CD4-positive, alpha-beta T cell treated with Interleukin-4 for 1 hour (primary cell): Measurements from ENCODE around the gene QRICH1.
"Not testable (repeated sequence)": the region's sequence is repeated elsewhere in the genome, so short reads cannot be mapped to it uniquely, and the experiment has no call there.

Source experiments
- DNase-seq, 2 donors: peaks; one replicate each; pipeline ENCODE4 v3.0.0-alpha.2; 2020 to 2022

QRICH1 gene

DNA sequence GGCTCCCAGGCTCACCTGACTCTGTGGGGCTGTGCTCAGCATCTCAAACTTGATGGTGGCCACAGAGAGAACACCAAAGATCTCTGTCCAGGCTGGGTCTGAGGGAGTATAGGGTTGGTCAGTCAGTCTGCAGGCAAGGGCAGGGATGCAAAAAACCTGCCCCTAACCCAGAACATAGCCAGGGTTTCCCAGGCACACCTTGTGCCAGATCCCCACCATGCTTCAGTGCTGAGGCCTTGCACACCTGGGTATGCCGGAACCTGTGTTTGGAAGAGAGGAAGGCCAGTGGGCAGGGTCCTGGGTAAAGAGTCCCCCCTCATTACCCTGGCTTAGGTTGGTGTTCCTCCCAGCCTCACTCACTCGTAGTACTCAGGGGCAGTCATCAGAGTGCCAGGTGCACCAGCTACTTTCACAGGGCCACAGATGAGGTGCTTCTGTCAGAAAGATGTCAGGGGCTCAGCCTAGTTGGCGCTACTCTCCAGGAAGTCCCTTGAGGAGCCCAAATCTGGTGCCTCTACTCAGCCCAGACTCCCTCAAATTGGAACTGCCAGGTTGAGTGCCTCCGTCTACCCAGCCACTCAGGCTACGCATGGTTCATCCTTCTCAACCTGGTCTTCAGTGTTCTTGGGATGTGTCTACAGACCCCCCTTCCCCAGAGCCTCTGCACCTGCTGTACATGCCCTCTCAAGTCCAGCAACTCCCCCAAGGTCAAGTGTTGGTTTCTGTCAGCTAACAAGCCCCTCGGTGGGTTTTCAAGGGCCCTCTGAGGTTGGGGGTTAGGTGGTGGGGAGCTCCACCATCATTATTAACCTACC is 77.2 kb downstream of the QRICH1 start:
- DNase-seq = no peak

DNA sequence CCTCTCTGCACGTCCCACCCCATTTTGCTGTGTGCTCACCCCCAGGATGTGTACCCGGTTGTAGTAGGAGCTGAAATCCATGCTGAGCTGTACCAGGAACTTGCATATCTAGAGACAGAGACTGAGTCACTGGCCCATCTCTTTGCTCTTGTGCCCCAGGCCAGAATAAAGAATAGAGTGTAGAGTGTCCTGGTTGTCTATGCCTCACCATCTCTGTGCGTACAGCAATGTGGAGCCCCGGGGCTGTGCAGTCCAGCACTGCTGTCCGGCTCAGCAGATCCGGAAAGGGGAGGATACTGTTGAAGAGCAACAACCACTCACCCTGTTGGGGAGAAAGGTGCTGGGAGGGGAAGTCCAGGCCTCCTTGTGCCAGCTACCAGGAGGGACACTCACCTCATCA is 78.1 kb downstream of the QRICH1 start:
- no peak for DNase-seq

DNA sequence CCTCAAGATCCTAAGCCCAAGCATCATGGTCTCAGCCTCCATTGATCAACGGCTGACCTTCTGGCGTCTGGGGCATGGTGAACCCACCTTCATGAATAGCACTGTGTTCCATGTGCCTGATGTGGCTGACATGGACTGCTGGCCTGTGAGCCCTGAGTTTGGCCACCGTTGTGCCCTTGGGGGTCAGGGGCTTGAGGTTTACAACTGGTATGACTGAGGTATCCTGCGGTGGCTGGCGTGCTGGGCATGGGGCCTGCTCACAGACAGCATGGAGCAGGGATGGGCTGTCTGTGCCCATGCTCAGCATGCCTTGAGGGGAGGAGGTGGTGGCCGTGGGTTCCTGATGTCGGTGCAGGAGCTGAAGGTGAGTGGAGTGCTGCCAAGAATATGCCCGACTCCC is 78.8 kb downstream of the QRICH1 start:
- no peak for DNase-seq

DNA sequence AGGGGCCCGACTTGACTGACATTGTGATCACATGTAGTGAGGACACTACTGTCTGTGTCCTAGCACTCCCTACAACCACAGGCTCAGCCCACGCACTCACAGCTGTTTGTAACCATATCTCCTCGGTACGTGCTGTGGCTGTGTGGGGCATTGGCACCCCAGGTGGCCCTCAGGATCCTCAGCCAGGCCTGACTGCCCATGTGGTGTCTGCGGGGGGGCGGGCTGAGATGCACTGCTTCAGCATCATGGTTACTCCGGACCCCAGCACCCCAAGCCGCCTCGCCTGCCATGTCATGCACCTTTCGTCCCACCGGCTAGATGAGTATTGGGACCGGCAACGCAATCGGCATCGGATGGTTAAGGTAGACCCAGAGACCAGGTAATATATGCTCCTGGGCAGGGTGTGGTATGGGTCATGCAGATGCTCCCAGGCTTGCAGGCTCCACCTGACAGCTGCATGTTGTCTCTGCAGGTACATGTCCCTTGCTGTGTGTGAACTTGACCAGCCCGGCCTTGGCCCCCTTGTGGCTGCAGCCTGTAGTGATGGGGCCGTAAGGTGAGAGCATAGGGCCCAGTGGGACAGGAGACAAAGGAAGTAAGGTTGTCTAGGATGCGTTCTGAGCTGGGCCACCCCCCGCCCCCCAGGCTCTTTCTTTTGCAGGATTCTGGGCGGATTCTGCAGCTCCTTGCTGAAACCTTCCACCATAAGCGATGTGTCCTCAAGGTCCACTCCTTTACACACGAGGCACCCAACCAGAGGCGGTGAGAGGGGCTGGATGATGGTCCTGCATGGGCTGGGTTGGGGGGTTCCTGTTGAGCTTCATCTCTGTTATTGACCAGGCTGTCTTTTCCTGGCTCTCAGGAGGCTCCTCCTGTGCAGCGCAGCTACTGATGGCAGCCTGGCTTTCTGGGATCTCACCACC is 79.9 kb downstream of the QRICH1 start:
- DNase-seq = peak; percentile 55 to 61

DNA sequence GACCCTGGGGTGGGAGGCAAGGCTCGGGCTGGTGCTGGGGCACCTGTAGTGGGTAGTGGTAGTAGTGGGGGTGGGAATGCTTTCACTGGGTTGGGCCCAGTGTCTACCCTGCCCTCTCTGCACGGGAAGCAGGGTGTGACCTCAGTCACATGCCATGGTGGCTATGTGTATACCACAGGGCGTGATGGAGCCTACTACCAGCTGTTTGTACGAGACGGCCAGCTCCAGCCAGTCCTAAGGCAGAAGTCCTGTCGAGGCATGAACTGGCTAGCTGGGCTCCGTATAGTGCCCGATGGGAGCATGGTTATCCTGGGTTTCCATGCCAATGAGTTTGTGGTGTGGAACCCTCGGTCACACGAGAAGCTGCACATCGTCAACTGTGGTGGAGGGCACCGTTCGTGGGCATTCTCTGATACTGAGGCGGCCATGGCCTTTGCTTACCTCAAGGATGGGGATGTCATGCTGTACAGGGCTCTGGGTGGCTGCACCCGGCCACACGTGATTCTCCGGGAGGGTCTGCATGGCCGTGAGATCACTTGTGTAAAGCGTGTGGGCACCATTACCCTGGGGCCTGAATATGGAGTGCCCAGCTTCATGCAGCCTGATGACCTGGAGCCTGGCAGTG is 80.6 kb downstream of the QRICH1 start:
- no peak for DNase-seq

DNA sequence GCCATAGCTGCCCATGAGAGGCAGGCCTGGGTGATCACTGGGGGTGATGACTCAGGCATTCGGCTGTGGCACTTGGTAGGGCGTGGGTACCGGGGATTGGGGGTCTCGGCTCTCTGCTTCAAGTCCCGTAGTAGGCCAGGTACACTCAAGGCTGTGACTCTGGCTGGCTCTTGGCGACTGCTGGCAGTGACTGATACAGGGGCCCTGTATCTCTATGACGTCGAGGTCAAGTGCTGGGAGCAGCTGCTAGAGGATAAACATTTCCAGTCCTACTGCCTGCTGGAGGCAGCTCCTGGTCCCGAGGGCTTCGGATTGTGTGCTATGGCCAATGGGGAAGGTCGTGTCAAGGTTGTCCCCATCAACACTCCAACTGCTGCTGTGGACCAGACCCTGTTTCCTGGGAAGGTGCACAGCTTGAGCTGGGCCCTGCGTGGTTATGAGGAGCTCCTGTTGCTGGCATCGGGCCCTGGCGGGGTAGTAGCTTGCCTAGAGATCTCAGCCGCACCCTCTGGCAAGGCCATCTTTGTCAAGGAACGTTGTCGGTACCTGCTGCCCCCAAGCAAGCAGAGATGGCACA is 81.3 kb downstream of the QRICH1 start:
- DNase-seq = no peak

DNA sequence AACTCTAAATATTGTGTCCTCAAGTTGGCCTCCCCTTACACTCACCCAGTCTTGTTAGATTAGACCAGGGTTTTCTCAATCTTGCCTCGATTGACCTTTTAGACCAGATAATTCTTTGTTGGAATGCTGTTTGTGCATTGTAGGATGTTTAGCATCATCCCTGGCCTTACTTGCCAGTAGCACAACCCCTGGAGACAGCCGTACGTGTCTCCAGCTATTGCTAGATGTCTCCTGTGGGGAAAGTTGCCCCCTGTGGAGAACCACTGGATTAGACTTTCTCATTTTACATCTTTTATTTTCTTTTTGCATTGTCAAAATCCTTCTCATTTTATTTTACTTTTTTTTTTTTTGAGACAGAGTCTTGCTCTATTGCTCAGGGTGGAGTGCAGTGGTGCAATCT is 84.5 kb downstream of the QRICH1 start:
- DNase-seq = no peak

DNA sequence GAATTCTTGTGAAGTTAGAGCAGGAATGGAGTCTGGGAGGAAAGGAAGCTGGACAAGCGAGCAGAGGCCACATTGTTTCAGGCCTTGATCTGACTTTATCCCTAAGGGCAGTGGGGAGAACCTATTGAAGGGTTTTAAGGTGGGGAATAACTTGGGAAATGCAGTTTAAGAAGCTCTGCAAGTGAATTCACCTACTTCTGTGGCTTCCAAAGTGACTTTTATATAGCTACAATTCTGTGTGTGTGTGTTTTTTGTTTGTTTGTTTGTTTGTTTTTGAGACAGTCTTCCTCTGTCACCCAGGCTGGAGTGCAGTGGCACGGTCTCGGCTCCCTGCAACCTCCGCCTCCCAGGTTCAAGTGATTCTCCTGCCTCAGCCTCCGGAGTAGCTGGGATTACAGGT is 85.2 kb downstream of the QRICH1 start:
- not testable (repeated sequence) for DNase-seq

DNA sequence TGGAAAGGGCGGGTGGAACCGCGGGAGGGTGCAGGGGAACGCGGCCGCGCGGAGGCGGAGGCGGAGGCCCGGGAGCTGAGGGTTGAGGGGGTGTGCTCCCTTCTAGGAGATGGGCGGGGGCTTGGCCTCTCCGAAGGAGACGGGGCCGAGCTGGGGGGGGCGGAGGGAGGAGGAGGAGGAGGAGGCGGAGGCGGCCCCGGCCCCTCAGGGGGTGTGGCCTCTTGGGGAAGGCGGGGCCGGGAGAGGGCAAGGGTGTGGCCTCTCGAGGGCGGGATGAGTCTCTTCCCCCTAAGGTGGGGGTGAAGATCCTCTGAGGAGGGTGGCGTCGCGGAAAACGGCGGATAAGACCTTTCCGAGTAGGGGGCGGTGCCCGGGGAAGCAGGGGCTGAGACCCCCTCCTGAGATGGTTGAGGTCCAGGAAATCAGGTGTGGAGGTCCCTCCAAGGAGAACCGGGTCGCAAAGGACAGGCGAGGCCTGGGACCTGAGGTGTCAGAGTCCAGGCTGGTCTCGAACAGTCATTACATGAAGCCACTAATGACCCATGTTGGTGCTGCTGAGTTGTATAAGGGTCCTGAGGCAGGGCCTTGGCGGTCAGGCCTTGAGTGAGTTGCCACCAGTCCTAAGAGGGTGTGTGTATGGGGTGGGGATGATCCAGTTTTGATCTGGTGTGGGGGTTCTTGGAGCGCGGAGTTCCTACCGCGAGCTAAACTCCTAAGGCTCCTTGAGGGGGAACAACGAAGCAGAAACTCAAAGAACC is 85.9 kb downstream of the QRICH1 start:
- DNase-seq = peak; percentile 88 to 92

DNA sequence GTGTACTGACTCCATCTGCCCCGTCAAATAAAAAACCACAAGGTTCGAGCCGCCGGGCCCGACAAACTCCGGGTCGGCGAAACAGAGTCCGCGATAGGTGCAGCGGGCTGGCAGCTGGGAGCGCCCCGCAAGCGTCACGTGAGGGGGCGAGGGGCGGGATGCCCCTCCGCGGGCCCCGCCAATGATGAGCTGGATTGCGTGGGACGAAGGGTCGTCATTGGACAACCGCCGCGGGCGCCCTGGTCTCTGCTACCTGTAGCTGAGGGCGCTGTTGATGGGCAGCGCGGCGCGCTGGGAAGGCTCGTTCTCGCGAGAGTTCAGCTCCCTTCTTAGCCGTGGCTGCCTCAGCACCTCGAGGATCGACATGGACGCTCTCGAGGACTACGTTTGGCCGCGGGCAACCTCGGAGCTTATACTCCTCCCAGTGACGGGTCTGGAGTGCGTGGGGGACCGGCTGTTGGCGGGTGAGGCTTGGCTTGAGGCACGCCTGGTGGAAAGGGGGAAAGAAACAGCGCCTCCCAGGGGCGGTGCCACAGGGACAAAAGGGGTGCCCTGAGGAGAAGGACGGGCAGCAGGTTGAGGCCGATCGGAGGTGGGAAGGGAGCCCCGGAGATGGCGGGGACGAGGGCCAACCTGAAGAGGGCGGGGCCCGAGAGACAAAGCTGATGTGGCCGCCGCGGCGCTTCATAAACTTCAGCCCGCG is 86.7 kb downstream of the QRICH1 start, which contains the start of gene WDR6:
TSS of gene WDR6 (plus strand) at position 324 of the 703 bp plus-strand sequence. CDS start at position 365, 41 bp downstream.
- peak; percentile 98 for DNase-seq

DNA sequence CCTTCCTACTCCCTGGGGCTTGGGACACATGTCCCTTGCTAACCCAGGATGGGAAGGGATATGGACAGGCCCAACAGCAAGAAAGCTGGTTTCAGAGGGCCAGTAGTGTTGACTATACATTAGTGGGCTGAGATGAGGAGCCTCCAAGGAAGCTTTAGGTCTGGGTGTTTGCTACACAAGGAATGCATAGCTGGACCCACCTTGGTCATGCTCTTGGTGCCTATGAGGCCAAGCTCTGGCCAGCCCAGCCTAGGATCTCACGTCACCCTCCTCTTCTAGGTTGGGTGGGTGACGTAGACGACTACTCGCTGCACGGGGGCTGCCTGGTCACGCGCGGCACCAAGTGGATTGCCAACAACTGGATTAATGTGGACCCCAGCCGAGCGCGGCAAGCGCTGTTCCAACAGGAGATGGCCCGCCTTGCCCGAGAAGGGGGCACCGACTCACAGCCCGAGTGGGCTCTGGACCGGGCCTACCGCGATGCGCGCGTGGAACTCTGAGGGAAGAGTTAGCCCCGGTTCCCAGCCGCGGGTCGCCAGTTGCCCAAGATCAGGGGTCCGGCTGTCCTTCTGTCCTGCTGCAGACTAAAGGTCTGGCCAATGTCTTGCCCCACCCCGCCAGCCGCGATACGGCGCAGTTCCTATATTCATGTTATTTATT is 87.3 kb downstream of the QRICH1 start:
- DNase-seq = no peak

DNA sequence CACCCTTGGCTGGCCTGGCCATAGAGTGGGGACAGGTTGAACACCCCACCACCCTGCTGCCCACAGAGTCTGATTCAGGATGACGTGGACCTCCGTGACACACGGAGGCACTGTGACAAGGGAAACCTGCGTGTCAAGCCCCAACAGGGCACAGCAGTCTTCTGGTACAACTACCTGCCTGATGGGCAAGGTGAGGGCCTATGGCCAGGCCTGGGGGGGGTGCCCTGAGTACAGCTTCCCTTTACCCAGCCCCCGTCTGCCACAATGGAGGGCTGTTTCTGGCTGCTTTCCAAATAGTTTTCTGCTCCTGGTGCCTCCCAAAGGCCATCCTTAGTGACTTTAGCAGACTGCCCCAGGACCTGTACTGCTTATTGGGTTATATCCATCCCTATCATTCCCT is 87.9 kb downstream of the QRICH1 start:
- DNase-seq = no peak

DNA sequence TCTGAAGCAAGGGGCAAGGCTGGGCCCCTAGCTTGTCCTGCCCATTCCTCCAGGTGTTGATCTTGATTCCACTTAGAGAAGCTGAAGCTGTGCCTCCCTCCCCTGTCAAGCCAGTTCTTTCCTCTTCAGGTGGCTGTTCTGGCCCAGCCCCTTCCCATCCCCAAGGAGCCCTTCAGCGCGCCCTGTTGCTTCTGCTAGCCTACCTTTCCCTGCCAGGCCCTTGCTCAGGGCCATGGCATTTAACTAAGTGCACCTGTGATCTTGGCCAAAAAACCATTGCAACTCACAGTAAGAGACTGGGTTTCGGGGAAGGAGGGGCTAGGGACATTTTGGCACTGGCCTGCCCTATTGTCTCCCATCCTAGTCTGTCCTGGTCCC is 88.6 kb downstream of the QRICH1 start:
- no peak for DNase-seq

DNA sequence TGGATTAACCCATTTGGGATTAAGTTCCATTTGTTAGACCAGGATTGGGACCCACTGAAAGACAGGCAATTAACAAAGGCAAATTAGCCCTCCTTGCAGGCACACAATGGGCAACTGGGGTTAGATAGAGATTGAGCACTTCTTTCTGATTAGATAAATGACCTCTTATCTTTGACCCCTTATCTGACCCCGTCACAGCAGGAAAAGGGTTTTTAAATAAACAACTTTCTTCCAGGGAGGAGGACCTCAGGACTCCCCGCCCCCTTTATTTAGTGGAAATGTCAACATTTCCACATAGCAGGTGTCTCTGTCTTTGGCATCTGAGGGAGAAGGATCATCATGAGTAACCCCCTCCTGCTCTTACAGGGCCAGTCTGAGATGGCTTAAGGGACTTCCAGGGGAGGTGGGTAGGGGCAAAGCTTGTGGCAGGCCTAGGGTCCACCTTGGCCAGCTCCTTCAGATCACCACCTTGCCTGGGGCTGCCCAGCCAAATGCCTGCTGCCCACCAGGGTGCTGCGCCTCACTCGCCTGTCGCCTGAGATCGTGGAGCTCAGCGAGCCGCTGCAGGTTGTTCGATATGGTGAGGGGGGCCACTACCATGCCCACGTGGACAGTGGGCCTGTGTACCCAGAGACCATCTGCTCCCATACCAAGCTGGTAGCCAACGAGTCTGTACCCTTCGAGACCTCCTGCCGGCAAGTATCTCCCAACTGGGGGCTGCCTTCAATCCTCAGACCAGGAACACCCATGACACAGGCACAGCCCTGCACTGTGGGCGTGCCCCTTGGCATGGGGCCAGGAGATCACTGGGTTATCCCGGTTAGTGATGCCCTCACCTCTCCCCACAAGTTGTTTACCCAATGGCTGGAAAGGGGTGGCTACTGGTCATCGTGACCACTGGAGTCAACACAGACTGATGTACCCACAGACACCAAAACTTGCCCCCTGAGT is 89.2 kb downstream of the QRICH1 start:
- DNase-seq = no peak

DNA sequence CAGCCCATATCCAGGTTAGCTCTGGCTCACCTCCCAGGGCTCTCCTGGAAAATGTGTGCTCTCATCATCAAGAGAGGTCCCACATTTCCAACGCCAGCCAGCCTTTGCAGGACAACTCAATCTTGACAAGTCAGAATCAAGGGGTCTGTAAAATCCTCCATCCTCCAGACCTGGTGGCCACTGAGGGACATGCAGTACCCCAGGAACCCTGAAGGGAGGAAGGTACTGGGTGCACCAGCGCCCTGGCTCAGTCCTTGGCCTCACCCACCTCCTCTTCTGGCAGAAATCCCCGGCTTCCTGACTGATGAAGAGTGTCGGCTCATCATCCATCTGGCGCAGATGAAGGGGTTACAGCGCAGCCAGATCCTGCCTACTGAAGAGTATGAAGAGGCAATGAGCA is 92.7 kb downstream of the QRICH1 start:
- DNase-seq = no peak

DNA sequence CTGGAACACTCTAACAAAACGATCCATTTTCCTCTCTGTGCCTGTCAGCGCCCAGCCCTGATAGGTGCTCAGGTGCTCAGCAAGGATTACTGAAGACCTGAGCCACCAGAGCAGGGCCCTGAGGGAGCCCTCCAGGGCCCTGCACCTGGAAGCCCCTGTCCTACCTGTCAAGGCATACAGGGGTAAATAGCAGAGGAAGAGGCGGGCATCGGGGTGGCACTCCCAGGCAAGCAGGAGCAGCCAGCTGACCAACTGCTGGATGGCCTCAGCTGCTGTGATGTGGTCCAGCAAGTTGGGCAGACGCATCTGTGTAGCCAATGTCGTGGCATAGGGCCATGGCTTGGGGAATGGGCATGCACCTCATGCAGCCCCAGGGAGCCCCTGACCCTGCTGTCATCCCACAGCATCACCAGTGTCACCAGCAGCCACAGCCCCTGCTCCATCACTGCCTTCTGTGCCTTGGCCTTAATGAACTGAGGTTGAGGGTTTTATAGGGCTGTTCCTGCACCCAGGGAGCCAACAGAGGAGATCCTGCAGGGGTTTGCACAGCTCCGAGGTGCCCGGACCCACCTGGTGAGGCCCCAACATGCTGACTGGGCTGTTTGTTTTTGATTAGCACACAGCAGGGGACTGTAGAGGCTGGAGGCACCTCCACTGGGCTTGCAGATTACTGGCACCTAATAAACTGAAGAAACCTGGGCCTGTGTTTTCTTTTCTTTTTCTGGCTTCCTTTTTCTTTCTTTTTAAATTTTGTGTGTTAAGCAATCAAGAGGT is 94.6 kb downstream of the QRICH1 start:
- DNase-seq = no peak

DNA sequence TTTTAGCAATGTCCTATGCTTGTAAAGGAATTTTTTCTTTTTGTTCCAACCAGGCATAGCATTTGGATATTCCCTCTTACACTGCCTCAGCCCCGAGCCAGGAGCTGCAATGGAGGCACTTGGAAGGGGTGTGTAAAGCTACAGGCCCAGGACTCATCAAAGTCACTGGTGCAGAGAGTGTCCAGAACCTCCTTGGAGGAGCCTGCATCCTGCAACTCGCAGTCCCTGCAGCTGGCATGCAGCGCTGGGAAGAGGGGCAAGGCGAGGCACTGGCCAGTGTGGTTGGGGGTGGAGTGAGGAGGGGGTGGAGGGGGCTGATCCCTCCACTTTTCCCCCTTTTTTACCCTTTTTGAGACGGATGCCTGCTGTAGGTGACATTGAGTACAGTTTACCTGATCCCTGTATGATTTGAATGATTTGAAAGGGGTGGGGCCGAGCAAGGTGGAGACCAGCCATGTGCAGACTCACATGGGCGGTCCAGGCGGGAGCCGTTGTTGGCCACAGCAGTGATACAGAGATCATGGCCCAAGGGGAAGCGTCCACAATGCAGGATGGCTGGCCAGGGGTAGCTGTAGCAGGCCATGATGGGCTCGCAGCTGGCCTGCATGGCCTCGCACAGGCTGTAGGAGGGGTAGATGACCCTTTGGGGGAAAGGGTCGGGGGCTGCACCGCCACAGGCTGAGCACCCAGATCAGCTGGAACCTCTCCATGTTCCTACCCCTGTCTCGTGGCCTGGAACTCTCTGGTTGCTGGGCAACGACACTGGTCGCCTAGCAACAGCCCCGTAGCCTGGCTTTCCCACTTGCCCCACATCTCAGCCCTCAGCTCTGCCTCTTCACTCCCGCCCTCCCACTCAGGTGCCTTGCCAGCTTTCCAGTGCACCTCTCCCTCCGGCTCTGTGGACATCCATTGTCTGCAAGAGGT is 95.9 kb downstream of the QRICH1 start:
- no peak for DNase-seq

DNA sequence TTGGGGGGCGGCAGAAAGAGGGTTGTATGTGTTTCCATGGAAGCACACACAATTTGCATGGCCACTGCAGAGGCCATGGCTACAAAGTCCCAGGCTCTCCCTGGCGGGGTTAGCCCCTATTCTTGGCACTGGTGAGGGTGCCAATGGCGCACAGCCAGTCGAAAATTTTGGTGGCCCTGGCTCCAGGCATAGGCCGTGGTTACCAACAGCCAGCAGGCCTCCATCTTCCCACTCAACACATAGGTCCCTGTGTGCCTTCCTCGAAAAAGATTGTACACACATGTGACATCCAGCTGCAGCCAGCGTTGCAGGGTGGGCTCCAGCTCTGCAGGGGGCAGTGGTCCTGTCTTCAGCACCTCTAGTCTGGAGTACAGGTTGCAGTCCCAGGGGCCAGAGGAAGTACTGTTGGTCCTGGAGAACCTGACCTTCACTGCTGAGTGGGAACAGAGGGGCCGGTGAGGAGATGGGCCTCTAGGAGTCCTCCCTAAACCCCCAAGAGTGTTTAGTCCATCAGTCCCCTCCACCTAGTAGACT is 96.7 kb downstream of the QRICH1 start:
- no peak for DNase-seq
